VCaP (cell line): Measurements from ENCODE around the gene PRPF18.

ENCODE experiments used
- H3K27ac ChIP-seq: fragments of 450-650 bp; 2 replicates; pipeline ENCODE4 v1.5.1; 2017
- CTCF ChIP-seq: fragments of 450-650 bp; conservative IDR thresholded peaks from 2 replicates; pipeline ENCODE4 v1.5.1; 2017; ENCODE audit warnings: mild to moderate bottlenecking, moderate library complexity

PRPF18 gene

GRCh38 chr10:13563481-13564445, 23.0 kb upstream of the PRPF18 start:
- no peak for TF ChIP-seq CTCF
- no peak overlapping the region for H3K27ac ChIP-seq

GRCh38 chr10:13564576-13564975, 22.2 kb upstream of the PRPF18 start:
- no peak for TF ChIP-seq CTCF
- no peak overlapping the region for H3K27ac ChIP-seq

GRCh38 chr10:13567030-13567429, 19.7 kb upstream of the PRPF18 start:
- no peak overlapping the region for H3K27ac ChIP-seq
- no peak for TF ChIP-seq CTCF

- TF ChIP-seq CTCF = no peak
- no peak overlapping the region for H3K27ac ChIP-seq
These were observed 15.2 kb upstream of the PRPF18 start for GRCh38 chr10:13571541-13571940.

GRCh38 chr10:13573960-13574359, 12.8 kb upstream of the PRPF18 start:
- no peak for TF ChIP-seq CTCF
- no peak overlapping the region for H3K27ac ChIP-seq

GRCh38 chr10:13585195-13585751, 1.5 kb upstream of the PRPF18 start:
- TF ChIP-seq CTCF = no peak
- H3K27ac ChIP-seq = no peak overlapping the region

- H3K27ac ChIP-seq = peak overlapping the region; percentile 68; the same call in 1 of the 2 replicates
- TF ChIP-seq CTCF = no peak
These were observed 822 bp upstream of the PRPF18 start for GRCh38 chr10:13585943-13586342.
